ENCODE data around the gene DMBT1. TPM values are rescaled to one million over a fixed set of nuclear protein-coding genes. Genes with fewer than 3 reads are reported as not detected.

DMBT1 gene
- not detected in 2 replicates for total RNA-seq

DNA sequence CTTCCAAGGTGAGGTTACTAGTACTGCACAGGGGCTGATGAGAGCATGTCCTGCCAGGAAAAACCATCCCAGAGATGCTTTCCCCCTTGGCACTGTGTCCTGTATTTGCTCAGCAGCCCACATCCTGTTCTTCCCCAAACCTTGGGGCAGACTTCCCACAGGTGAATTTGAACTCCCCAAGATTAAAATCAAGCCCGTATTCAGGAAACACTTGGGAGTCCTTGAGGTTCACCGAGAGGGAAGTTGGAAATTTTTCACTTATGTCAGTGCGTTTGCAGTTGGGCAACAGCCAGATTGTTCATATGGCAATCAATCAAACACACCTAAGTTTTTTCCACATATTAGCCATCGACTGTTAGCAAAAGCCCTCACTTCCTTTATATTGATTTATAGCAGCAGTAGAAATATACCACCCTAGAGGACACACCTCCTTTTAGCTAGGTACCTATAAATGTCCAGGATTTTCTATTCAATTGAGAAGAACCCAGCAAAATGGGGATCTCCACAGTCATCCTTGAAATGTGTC lies at the start of gene DMBT1:
Gene DMBT1, plus strand, starts transcription at position 476 of the 526 bp plus-strand sequence. Its CDS starts 17 bp downstream, at position 493.

Other genes starting within 250 kb of the DMBT1 start
- 7.7 and 9.8 TPM in 2 replicates for gene PLEKHA1, start 186.0 kb upstream of the DMBT1 start, total RNA-seq
- gene ARMS2, start 106.1 kb upstream of the DMBT1 start, total RNA-seq = not detected in 2 replicates
- 57.0 and 62.6 TPM in 2 replicates for gene HTRA1, start 99.2 kb upstream of the DMBT1 start, total RNA-seq
- gene C10orf120, start 139.1 kb downstream of the DMBT1 start, total RNA-seq = not detected in 2 replicates

Measured in bronchus fibroblast of lung (primary cell).